GM18505 (cell line): Measurements from ENCODE around the gene MTAP.

Source experiments
- ATAC-seq: cut with Tn5 transposase; IDR thresholded peaks from one replicate; pipeline ENCODE4 v1.9.1; 2021; ENCODE audit not compliant: unreplicated experiment
- POLR2A ChIP-seq: IDR thresholded peaks from 4 replicates; pipeline ENCODE4 v1.6.1; 2011; ENCODE audit warnings: borderline replicate concordance; ENCODE audit not compliant: insufficient read depth, insufficient read length; ENCODE audit errors: extremely low read depth

The MTAP gene

GRCh38 chr9:21802418-21803000, at the start of gene MTAP:
Gene MTAP (plus strand): TSS chr9:21802636. CDS start chr9:21802749, 113 bp downstream.
- peak; percentile 92 for ATAC-seq
- TF ChIP-seq POLR2A = peak; percentile 65

- no peak for ATAC-seq
Measured at GRCh38 chr9:21753523-21753922, 48.9 kb upstream of the MTAP start.

GRCh38 chr9:21754741-21755140, 47.7 kb upstream of the MTAP start:
- ATAC-seq = no peak
- no peak for TF ChIP-seq POLR2A

More at GRCh38 chr9:21753523-21753922, 48.9 kb upstream of the MTAP start:
- TF ChIP-seq POLR2A = no peak

- TF ChIP-seq POLR2A = no peak
- ATAC-seq = no peak
Measured at GRCh38 chr9:21758540-21758939, 43.9 kb upstream of the MTAP start.

- ATAC-seq = peak; percentile 94
Measured at GRCh38 chr9:21761309-21761901, 41.0 kb upstream of the MTAP start.

GRCh38 chr9:21762064-21762463, 40.4 kb upstream of the MTAP start:
- TF ChIP-seq POLR2A = no peak
- no peak for ATAC-seq

More at GRCh38 chr9:21761309-21761901, 41.0 kb upstream of the MTAP start:
- no peak for TF ChIP-seq POLR2A

GRCh38 chr9:21764846-21765245, 37.6 kb upstream of the MTAP start:
- ATAC-seq = no peak
- TF ChIP-seq POLR2A = no peak

- TF ChIP-seq POLR2A = no peak
- ATAC-seq = no peak
Measured at GRCh38 chr9:21766096-21766495, 36.3 kb upstream of the MTAP start.

- no peak for TF ChIP-seq POLR2A
Measured at GRCh38 chr9:21770871-21771560, 31.4 kb upstream of the MTAP start.

GRCh38 chr9:21777701-21778100, 24.7 kb upstream of the MTAP start:
- no peak for ATAC-seq
- TF ChIP-seq POLR2A = no peak

More at GRCh38 chr9:21770871-21771560, 31.4 kb upstream of the MTAP start:
- ATAC-seq = no peak

GRCh38 chr9:21778304-21778703, 24.1 kb upstream of the MTAP start:
- no peak for TF ChIP-seq POLR2A
- ATAC-seq = no peak

- no peak for TF ChIP-seq POLR2A
Measured at GRCh38 chr9:21779397-21779796, 23.0 kb upstream of the MTAP start.

GRCh38 chr9:21781656-21782055, 20.8 kb upstream of the MTAP start:
- no peak for ATAC-seq
- no peak for TF ChIP-seq POLR2A

More at GRCh38 chr9:21779397-21779796, 23.0 kb upstream of the MTAP start:
- ATAC-seq = no peak

- TF ChIP-seq POLR2A = no peak
- ATAC-seq = no peak
Measured at GRCh38 chr9:21782205-21782604, 20.2 kb upstream of the MTAP start.

GRCh38 chr9:21788752-21789151, 13.7 kb upstream of the MTAP start:
- TF ChIP-seq POLR2A = no peak
- ATAC-seq = no peak

GRCh38 chr9:21789541-21790037, 12.8 kb upstream of the MTAP start:
- no peak for TF ChIP-seq POLR2A
- ATAC-seq = peak; percentile 96
